Hematopoietic multipotent progenitor cell treated with erythropoietin and hydrocortisone succinate and interleukin-3 and kit ligand, for 8 days (in vitro differentiated cells): ENCODE data around the gene IQCK.
"Not testable (repeated sequence)": the region's sequence is repeated elsewhere in the genome, so short reads cannot be mapped to it uniquely, and the experiment has no call there.

ENCODE experiments used
- DNase-seq: peaks from one replicate; pipeline ENCODE4 v3.0.0-alpha.2; 2015

Gene IQCK

GRCh38 chr16:19700319-19700781, 17.7 kb upstream of the IQCK start:
- no peak for DNase-seq

GRCh38 chr16:19701091-19701490, 17.0 kb upstream of the IQCK start:
- no peak for DNase-seq

- DNase-seq: no peak
Observed at GRCh38 chr16:19703172-19703889, 14.7 kb upstream of the IQCK start.

- DNase-seq: no peak
Observed at GRCh38 chr16:19704321-19705145, 13.5 kb upstream of the IQCK start.

- no peak for DNase-seq
Observed at GRCh38 chr16:19705146-19705501, 12.9 kb upstream of the IQCK start.

DNA sequence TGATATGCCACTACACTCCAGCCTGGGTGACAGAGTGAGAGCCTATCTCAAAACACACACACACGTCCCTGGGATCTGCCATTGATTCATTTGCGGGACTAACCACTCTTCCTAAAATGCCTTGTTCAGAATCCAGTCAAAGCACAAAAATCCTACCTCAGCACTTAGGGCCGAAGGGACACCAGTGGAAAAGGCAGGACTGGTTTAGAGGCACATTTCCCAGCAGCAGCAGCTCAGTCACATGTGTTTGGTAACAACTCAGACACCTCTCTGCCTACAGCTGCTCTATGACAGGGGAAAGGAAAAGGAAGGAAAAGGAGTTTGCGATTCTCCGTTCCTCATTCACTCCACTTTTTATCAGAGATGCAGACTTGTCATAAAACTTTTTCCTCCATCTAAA, 12.2 kb upstream of the IQCK start:
- no peak for DNase-seq

- DNase-seq: no peak
Observed at GRCh38 chr16:19706846-19707245, 11.2 kb upstream of the IQCK start.

GRCh38 chr16:19707569-19708295, 10.3 kb upstream of the IQCK start:
- no peak for DNase-seq

DNA sequence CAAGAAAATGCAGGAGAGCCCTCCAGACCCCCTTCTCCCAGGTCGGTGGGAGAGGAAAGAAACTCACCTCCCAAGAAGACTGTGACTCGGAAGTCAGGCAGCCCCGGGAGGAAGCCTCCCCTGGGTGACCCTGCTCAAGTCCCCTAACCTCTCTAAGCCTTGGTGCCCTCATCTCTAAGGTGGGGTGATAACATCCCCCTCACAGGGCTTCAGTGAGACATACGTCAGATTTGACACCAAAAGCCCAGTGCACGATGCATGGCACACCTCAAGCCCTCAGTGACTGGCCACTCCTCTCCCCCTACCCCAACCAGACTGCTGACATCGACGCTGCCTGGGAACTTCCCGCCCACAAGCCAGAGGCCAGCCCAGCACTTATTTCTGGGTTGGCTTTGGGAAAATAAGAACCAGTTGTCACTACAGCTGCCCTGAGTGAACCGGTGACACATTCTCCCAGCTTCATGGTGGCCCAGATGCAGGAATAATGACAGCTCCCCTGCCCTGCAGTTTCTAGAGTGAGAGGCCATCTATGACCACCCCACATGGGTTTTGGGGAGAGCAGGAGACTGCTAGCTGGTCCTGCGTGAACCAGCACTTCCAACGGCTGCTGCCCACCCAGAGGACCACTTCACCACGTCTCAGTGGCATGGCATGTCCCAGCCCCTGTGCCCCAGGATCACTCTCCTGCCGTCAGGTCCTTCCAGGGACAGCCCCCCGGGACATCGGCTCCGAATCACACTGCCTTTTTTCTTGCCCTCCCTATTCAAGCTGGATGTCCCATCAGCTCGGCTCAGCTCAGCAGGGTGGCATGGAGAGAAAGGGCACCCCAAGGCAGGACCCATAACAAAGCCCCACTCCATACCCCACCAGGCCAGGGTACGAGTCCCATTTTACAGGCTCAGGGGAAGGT, 9.5 kb upstream of the IQCK start:
- no peak for DNase-seq

GRCh38 chr16:19709381-19710136, 8.5 kb upstream of the IQCK start:
- no peak for DNase-seq

- DNase-seq: peak; percentile 11
Observed at GRCh38 chr16:19710191-19710908, 7.7 kb upstream of the IQCK start.

GRCh38 chr16:19710991-19711545, 7.0 kb upstream of the IQCK start:
- no peak for DNase-seq

DNA sequence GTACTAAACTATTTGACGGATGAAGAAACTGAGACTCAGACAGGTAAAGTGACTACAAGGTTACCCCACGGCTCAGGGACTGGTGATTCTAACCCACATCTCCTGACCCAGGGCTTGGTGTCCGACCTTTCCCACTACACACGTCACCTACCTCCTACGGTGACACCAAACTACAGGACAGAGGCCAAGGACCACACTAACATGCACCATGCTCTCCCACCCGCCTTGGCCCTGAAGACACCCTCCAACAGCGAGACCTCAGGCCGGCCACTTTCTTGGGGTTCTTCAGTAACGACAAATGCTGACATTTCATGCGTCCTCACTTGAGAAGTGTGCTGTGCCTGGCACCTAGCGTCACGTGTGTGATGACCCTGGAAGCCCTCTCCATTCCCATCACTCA, 6.4 kb upstream of the IQCK start:
- no peak for DNase-seq

DNA sequence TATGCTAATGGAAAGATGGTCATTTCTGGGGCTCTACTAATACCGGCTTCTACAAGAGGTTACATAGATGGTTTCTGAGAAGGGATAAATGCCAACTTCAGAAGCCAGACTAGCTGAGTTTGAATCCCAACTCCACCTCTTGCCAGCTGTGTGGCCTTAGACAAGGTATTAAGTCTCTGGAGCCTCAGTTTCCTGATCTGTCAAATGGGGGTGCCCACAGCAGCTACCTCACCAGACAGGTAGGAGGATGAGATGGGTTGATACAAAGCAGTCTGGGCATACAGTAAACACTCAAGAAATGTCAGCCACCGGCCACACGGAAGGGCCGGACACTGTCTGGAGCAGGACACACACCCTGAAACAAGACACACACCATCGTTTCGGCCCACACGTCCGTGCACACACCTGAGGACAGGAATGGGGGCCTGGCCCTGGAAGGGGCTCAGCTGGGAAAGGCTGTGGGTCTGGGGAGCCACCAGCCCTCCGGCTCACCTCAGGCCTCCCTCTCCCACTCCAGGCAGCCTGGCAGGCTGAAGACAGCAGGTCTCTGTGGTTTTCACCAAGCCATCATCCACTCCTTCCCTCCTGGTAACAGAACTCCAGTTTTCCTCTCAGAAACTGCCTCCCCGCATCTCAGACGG, 5.5 kb upstream of the IQCK start:
- DNase-seq: no peak

- DNase-seq: no peak
Observed at GRCh38 chr16:19713697-19714096, 4.4 kb upstream of the IQCK start.

DNA sequence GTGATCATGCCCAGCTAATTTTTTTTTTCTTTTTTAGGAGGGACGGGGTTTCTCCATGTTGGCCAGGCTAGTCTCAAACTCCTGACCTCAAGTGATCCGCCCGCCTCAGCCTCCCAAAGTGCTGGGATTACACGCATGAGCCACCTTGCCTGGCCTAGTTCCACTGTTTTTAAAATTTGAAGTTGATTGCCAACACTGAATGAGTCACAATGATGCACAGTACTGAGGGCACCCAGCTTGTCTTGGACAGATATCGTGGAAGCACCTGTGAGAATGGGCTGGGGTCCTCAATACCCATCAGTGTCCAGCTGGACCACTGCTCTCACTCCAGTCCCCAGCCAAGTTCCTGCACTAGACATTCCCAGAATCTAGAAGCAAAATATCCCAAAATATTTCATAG, 2.5 kb upstream of the IQCK start:
- no peak for DNase-seq

- DNase-seq: no peak
Observed at GRCh38 chr16:19716183-19716582, 1.9 kb upstream of the IQCK start.

GRCh38 chr16:19716728-19717127, 1.3 kb upstream of the IQCK start:
- not testable (repeated sequence) for DNase-seq

DNA sequence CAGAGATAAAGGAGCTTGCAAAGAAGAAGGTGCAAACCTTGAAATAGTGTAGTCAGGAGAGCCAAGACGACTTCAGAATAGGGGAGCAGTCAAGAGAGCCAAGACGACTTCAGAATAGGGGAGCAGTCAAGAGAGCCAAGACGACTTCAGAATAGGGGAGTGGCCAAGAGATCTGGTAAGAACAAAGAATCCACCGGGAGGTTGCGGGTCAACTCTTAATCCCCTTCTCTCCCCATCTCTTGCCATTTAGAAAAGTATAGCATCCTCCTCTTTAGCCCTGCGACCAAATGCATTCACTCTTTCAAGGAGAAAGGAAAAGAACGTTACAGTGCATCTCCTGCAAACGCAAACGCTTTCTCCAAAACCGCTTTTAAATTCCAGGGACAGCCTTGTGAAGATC, 757 bp upstream of the IQCK start:
- peak; percentile 20 for DNase-seq

GRCh38 chr16:19718624-19718965, 524 bp downstream of the IQCK start:
- peak; percentile 13 for DNase-seq
